SK-N-SH treated with all-trans-retinoic acid at 6 μM for 48 hours (cell line): ENCODE measurements around the gene CDKN2B-AS1.

Experiments used
- ATAC-seq: fragments of 200-7000 bp; cut with Tn5 transposase; 3 replicates; pipeline ENCODE4 v1.9.1; 2020; ENCODE audit warnings: mild to moderate bottlenecking, moderate library complexity
- ARNTL ChIP-seq: fragments of 450-650 bp; formaldehyde crosslinking; IDR thresholded peaks from 2 replicates; pipeline ENCODE4 v1.5.0; 2020; ENCODE audit warnings: low read depth, mild to moderate bottlenecking, moderate library complexity, borderline replicate concordance
- BACH2 ChIP-seq: fragments of 250-450 bp; sonication (Bioruptor Pico); IDR thresholded peaks from 2 replicates; pipeline ENCODE4 v1.9.0; 2021; ENCODE audit warnings: mild to moderate bottlenecking, borderline replicate concordance
- CREB5 ChIP-seq: fragments of 250-450 bp; sonication (Bioruptor Pico); IDR thresholded peaks from 2 replicates; pipeline ENCODE4 v1.5.1; 2020; ENCODE audit warnings: low read depth, mild to moderate bottlenecking, moderate library complexity
- CSDC2 ChIP-seq: fragments of 250-450 bp; sonication (Bioruptor Pico); IDR thresholded peaks from 2 replicates; pipeline ENCODE4 v1.5.0; 2020; ENCODE audit warnings: mild to moderate bottlenecking, moderate library complexity
- CSRNP3 ChIP-seq: fragments of 250-450 bp; sonication (Bioruptor Pico); IDR thresholded peaks from 2 replicates; pipeline ENCODE4 v1.5.1; 2021; ENCODE audit warnings: mild to moderate bottlenecking, moderate library complexity
- GLIS3 ChIP-seq: fragments of 250-450 bp; sonication (Bioruptor Pico); IDR thresholded peaks from 2 replicates; pipeline ENCODE4 v1.5.0; 2020; ENCODE audit warnings: mild to moderate bottlenecking, moderate library complexity
- ISL1 ChIP-seq: fragments of 250-450 bp; sonication (Bioruptor Pico); IDR thresholded peaks from 2 replicates; pipeline ENCODE4 v2.1.2; 2022; ENCODE audit warnings: mild to moderate bottlenecking, moderate library complexity
- OSR1 ChIP-seq: fragments of 250-450 bp; sonication (Bioruptor Pico); IDR thresholded peaks from 2 replicates; pipeline ENCODE4 v1.8.0; 2022; ENCODE audit warnings: moderate library complexity, mild to moderate bottlenecking, inconsistent platforms
- PATZ1 ChIP-seq: fragments of 250-450 bp; sonication (Bioruptor Pico); IDR thresholded peaks from 2 replicates; pipeline ENCODE4 v1.8.0; 2020; ENCODE audit warnings: mild to moderate bottlenecking, moderate library complexity, borderline replicate concordance
- POU6F1 ChIP-seq: fragments of 250-450 bp; sonication (Bioruptor Pico); IDR thresholded peaks from 2 replicates; pipeline ENCODE4 v1.8.0; 2021; ENCODE audit warnings: low read depth, mild to moderate bottlenecking, moderate library complexity, borderline replicate concordance
- PPARA ChIP-seq: fragments of 250-450 bp; sonication (Bioruptor Pico); IDR thresholded peaks from 2 replicates; pipeline ENCODE4 v1.5.0; 2020; ENCODE audit warnings: mild to moderate bottlenecking, borderline replicate concordance
- SNAI2 ChIP-seq: fragments of 250-450 bp; sonication (Bioruptor Pico); IDR thresholded peaks from 2 replicates; pipeline ENCODE4 v1.5.0; 2020; ENCODE audit warnings: mild to moderate bottlenecking, moderate library complexity
- TCF4 ChIP-seq: fragments of 250-450 bp; sonication (Bioruptor Pico); IDR thresholded peaks from 2 replicates; pipeline ENCODE4 v1.8.0; 2021; ENCODE audit warnings: mild to moderate bottlenecking, moderate library complexity, borderline replicate concordance
- TOX ChIP-seq: fragments of 250-450 bp; sonication (Bioruptor Pico); IDR thresholded peaks from 2 replicates; pipeline ENCODE4 v1.8.0; 2021; ENCODE audit warnings: mild to moderate bottlenecking, moderate library complexity, borderline replicate concordance
- TSHZ2 ChIP-seq: fragments of 250-450 bp; sonication (Bioruptor Pico); IDR thresholded peaks from 2 replicates; pipeline ENCODE4 v1.5.0; 2020; ENCODE audit warnings: mild to moderate bottlenecking, moderate library complexity
- ZC3H10 ChIP-seq: fragments of 250-450 bp; sonication (Bioruptor Pico); IDR thresholded peaks from 2 replicates; pipeline ENCODE4 v1.5.1; 2021; ENCODE audit warnings: mild to moderate bottlenecking, moderate library complexity
- ZFP3 ChIP-seq: fragments of 250-450 bp; sonication (Bioruptor Pico); IDR thresholded peaks from 2 replicates; pipeline ENCODE4 v1.5.0; 2020; ENCODE audit warnings: mild to moderate bottlenecking, moderate library complexity
- ZFP30 ChIP-seq: fragments of 450-650 bp; formaldehyde crosslinking; IDR thresholded peaks from 2 replicates; pipeline ENCODE4 v1.5.0; 2022; ENCODE audit warnings: mild to moderate bottlenecking, moderate library complexity
- ZNF565 ChIP-seq: fragments of 450-650 bp; formaldehyde crosslinking; conservative IDR thresholded peaks from 2 replicates; pipeline ENCODE4 v1.5.0; 2020; ENCODE audit warnings: low read depth, mild to moderate bottlenecking, moderate library complexity
- ZNF70 ChIP-seq: fragments of 450-650 bp; formaldehyde crosslinking; IDR thresholded peaks from 2 replicates; pipeline ENCODE4 v1.5.0; 2020; ENCODE audit warnings: mild to moderate bottlenecking, moderate library complexity

Gene CDKN2B-AS1

GRCh38 chr9:22033012-22033630, 38.5 kb downstream of the CDKN2B-AS1 start:
- ATAC-seq, result no peak
- TF ChIP-seq POU6F1 (CRISPR knock-in tag), result no peak
- TF ChIP-seq GLIS3, result no peak
- no peak for TF ChIP-seq TSHZ2 (CRISPR knock-in tag)
- no peak for TF ChIP-seq ZNF565
- no peak for TF ChIP-seq ZFP3
- TF ChIP-seq CSDC2 (CRISPR knock-in tag), result no peak
- no peak for TF ChIP-seq ZNF70 (CRISPR knock-in tag)
- no peak for TF ChIP-seq OSR1 (CRISPR knock-in tag)
- TF ChIP-seq TOX (CRISPR knock-in tag), result no peak
- TF ChIP-seq CREB5 (CRISPR knock-in tag), result no peak

- TF ChIP-seq SNAI2 (CRISPR knock-in tag) (no peak), ARNTL (CRISPR knock-in tag) (no peak), ZC3H10 (no peak), GLIS3 (no peak), CREB5 (CRISPR knock-in tag) (no peak), TCF4 (CRISPR knock-in tag) (no peak), ISL1 (CRISPR knock-in tag) (no peak)
- no peak for ATAC-seq
Observed at GRCh38 chr9:22035591-22036011, 41.0 kb downstream of the CDKN2B-AS1 start.

- ATAC-seq, result no peak
- TF ChIP-seq PATZ1 (CRISPR knock-in tag) (no peak), GLIS3 (no peak), BACH2 (CRISPR knock-in tag) (no peak), PPARA (CRISPR knock-in tag) (no peak), ZNF565 (no peak), TSHZ2 (CRISPR knock-in tag) (no peak), ISL1 (CRISPR knock-in tag) (no peak), TCF4 (CRISPR knock-in tag) (no peak), POU6F1 (CRISPR knock-in tag) (no peak), ZC3H10 (no peak), ARNTL (CRISPR knock-in tag) (no peak), ZFP30 (CRISPR knock-in tag) (no peak), CSRNP3 (CRISPR knock-in tag) (no peak)
Observed at GRCh38 chr9:22036866-22037626, 42.5 kb downstream of the CDKN2B-AS1 start.
